Gastrocnemius medialis (tissue), 4 donors: ENCODE data around the gene ANKRD9. TPM values are rescaled to one million over a fixed set of nuclear protein-coding genes. Genes with fewer than 3 reads are reported as not detected.

ENCODE experiments used
- ATAC-seq, 2 donors: fragments of 150-250 bp; one replicate each; pipeline ENCODE4 v1.9.1; 2016
- DNase-seq, 2 donors: peaks; one replicate each; pipeline ENCODE4 v3.0.0-alpha.2; 2019
- H3K27ac ChIP-seq, 4 donors: fragments of 200-600 bp; sonication (generic); 1 replicate in 1 of 4; 2 replicates in 3 of 4; pipeline ENCODE4 v1.5.1; 2016 to 2018; ENCODE audit warnings: mild to moderate bottlenecking in 2 of 4, moderate library complexity in 1 of 4
- H3K27me3 ChIP-seq, 3 donors: fragments of 200-600 bp; sonication (generic) in 2 of 3; 1 replicate in 1 of 3; 2 replicates in 2 of 3; pipeline versions ENCODE4 v1.5.1 to v1.6.0; 2016 to 2019; ENCODE audit warnings: mild to moderate bottlenecking in 1 of 3, moderate library complexity in 1 of 3
- H3K36me3 ChIP-seq, 2 donors: fragments of 200-600 bp; sonication (generic) in 1 of 2; one replicate each; pipeline ENCODE4 v1.5.1; 2017 to 2018
- H3K4me1 ChIP-seq, 2 donors: fragments of 200-600 bp; sonication (generic) in 1 of 2; one replicate each; pipeline ENCODE4 v1.5.1; 2016 to 2017; ENCODE audit warnings: mild to moderate bottlenecking in 2 of 2
- H3K4me3 ChIP-seq, 4 donors: fragments of 200-600 bp; sonication (generic) in 3 of 4; 1 replicate in 1 of 4; 2 replicates in 3 of 4; pipeline ENCODE4 v1.5.1; 2016 to 2019; ENCODE audit warnings: mild to moderate bottlenecking in 2 of 4
- H3K9me3 ChIP-seq, 3 donors: fragments of 200-600 bp; sonication (generic) in 2 of 3; 1 replicate in 1 of 3; 2 replicates in 2 of 3; pipeline ENCODE4 v1.5.1; 2016 to 2019
- CTCF ChIP-seq, 5 experiments: fragments of 450-650 bp in 3 of 5; fragments of 200-600 bp in 2 of 5; sonication (generic) in 2 of 5; IDR thresholded peaks in 4 of 5; conservative IDR thresholded peaks in 1 of 5; 1 replicate in 4 of 5; 2 replicates in 1 of 5; pipeline ENCODE4 v1.5.1; 2016 to 2019; ENCODE audit warnings: antibody characterized with exemption in 5 of 5, mild to moderate bottlenecking in 3 of 5, moderate library complexity in 3 of 5
- POLR2A ChIP-seq, 2 donors: fragments of 450-650 bp; IDR thresholded peaks; one replicate each; pipeline ENCODE4 v1.6.1; 2017; ENCODE audit warnings: antibody characterized with exemption in 2 of 2, mild to moderate bottlenecking in 2 of 2, moderate library complexity in 2 of 2
- in situ Hi-C, 4 donors: fragments of 200-750 bp; cut with MboI; loops; one replicate each; pipeline versions ENCODE4 v1.15.0 to v1.8.0; 2017; ENCODE audit warnings: low sequenced_read_pairs in 4 of 4
- intact Hi-C: fragments of 100-400 bp; cut with DNase I; formaldehyde crosslinking; loops from one replicate; pipeline ENCODE4 v1.15.1; 2023; ENCODE audit warnings: low total_unique reads
- total RNA-seq, 4 donors: library from RNA; depleted of rRNA; stranded (reverse); fragments of >200 nt; gene quantifications; one replicate each; pipeline versions ENCODE4 v1.1.0 to v1.2.3, GENCODE V29; 2016

The ANKRD9 gene
- total RNA-seq, 4 donors from 2014 or later: 155 to 450 (median 216) TPM

GRCh38 chr14:102537981-102538601 lies 28.5 kb upstream of the ANKRD9 start:
- Histone ChIP-seq H3K27me3 (peaks cover 0 to 3% (median 0%) of the 10 kb centered on the region in 3 donors), H3K9me3 (no peaks in the 10 kb centered on the region), H3K4me3 (no peak overlapping the region), H3K27ac (no peak overlapping the region), H3K4me1 (peaks cover 0 to 3% of the 10 kb centered on the region in 2 donors), H3K36me3 (no peaks in the 10 kb centered on the region)
- in situ Hi-C loops (no loop called here), intact Hi-C loops (no loop called here)
- no peak for ATAC-seq
- DNase-seq: no peak
- no peak for TF ChIP-seq POLR2A (IDR thresholded peaks at IDR 0.05)
- TF ChIP-seq CTCF (IDR thresholded peaks at IDR 0.05 in 4 of 5, conservative IDR thresholded peaks at IDR 0.05 in 1 of 5): no peak

- Histone ChIP-seq H3K27me3 (no peaks in the 10 kb centered on the region), H3K36me3 (no peaks in the 10 kb centered on the region), H3K4me1 (no peaks in the 10 kb centered on the region), H3K27ac (no peak overlapping the region), H3K4me3 (no peak overlapping the region), H3K9me3 (no peaks in the 10 kb centered on the region)
- in situ Hi-C loops: no loop called here
- DNase-seq (no peak), ATAC-seq (no peak)
- TF ChIP-seq CTCF (IDR thresholded peaks at IDR 0.05 in 4 of 5, conservative IDR thresholded peaks at IDR 0.05 in 1 of 5) (no peak), POLR2A (IDR thresholded peaks at IDR 0.05) (no peak)
- intact Hi-C loops: no loop called here
Measured at GRCh38 chr14:102532204-102532658, 22.7 kb upstream of the ANKRD9 start.

GRCh38 chr14:102530828-102531478 lies 21.4 kb upstream of the ANKRD9 start:
- intact Hi-C loops (no loop called here), in situ Hi-C loops (no loop called here)
- no peak overlapping the region for H3K27ac ChIP-seq
- no peaks in the 10 kb centered on the region for H3K36me3 ChIP-seq
- H3K27me3 ChIP-seq: no peaks in the 10 kb centered on the region
- ATAC-seq: no peak
- H3K4me1 ChIP-seq: no peaks in the 10 kb centered on the region
- H3K9me3 ChIP-seq: no peaks in the 10 kb centered on the region
- no peak overlapping the region for H3K4me3 ChIP-seq
- no peak for DNase-seq
- TF ChIP-seq POLR2A (IDR thresholded peaks at IDR 0.05) (no peak), CTCF (IDR thresholded peaks at IDR 0.05 in 4 of 5, conservative IDR thresholded peaks at IDR 0.05 in 1 of 5) (no peak)

GRCh38 chr14:102528431-102529170 lies 19.0 kb upstream of the ANKRD9 start:
- H3K36me3 ChIP-seq: no peaks in the 10 kb centered on the region
- H3K27ac ChIP-seq: no peak overlapping the region
- H3K9me3 ChIP-seq: no peaks in the 10 kb centered on the region
- intact Hi-C loops: loop anchor here (10.0 kb wide), 1 partner anchor 386 kb away; no protein-coding TSS in a partner anchor
- DNase-seq (no peak), ATAC-seq (no peak)
- H3K4me1 ChIP-seq: peaks cover 11 to 12% of the 10 kb centered on the region in 2 donors
- no peak for TF ChIP-seq POLR2A (IDR thresholded peaks at IDR 0.05)
- no peak for TF ChIP-seq CTCF (IDR thresholded peaks at IDR 0.05 in 4 of 5, conservative IDR thresholded peaks at IDR 0.05 in 1 of 5)
- in situ Hi-C loops: no loop called here
- no peaks in the 10 kb centered on the region for H3K27me3 ChIP-seq
- H3K4me3 ChIP-seq: no peak overlapping the region
